ENCODE measurements around the gene GGCX. TPM values are rescaled to one million over a fixed set of nuclear protein-coding genes. Genes with fewer than 3 reads are reported as not detected.
A peak's percentile ranks its signal among the peaks of the same experiment; 100 is the strongest.

Gene GGCX
- total and polyA plus RNA-seq, 9 of the 15 experiments (the other 6 are each of a cell fraction or from before 2014, with no cell fraction given), result 14.4 to 47.1 (median 28.1) TPM

DNA sequence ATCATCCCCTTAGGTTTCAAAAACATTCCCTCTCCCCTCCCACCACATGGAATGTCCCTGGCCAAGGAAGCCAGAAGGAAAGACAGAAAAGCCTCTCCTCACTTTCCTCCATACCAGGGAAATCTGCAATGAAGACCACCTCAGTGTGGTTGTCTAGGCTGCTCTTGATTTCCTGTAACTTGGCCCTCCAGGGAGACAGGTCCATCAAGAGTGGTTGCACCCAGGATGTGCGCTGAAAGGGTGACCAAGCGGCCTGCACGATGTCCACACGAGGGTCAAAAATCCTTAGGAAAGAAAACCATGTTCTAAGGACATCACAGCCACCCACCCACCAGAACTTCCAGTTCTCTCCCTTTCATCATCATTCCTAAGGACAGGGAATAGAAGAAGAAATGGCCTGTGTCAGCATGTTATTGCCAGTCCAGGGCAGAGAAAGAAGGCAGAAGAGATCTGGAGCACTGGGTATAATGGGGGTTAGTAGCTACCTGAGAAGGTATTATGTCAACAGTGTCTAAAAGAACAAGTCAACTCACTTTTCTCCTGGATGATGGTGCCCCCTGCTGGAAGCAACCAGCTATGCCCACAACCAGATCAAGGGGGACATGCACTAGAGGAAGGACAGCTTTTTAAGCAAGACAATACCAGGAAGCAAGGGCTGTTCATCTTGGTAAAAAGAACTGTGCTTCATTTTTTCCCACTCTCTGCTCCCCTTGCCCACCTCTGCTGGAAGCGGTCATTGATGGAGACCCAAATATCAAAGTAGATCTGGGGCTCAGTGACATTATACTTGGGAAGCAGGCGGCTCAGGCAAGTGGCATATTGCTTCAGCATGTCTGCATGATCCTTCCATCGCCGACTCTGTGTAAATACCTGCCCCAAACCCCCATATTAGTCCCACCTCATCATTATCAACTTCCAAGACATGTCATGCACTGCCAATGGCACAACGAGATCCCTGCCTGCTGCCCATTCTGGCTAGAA, 9.3 kb downstream of the GGCX start (continued):
- TF ChIP-seq, protein P1, sequence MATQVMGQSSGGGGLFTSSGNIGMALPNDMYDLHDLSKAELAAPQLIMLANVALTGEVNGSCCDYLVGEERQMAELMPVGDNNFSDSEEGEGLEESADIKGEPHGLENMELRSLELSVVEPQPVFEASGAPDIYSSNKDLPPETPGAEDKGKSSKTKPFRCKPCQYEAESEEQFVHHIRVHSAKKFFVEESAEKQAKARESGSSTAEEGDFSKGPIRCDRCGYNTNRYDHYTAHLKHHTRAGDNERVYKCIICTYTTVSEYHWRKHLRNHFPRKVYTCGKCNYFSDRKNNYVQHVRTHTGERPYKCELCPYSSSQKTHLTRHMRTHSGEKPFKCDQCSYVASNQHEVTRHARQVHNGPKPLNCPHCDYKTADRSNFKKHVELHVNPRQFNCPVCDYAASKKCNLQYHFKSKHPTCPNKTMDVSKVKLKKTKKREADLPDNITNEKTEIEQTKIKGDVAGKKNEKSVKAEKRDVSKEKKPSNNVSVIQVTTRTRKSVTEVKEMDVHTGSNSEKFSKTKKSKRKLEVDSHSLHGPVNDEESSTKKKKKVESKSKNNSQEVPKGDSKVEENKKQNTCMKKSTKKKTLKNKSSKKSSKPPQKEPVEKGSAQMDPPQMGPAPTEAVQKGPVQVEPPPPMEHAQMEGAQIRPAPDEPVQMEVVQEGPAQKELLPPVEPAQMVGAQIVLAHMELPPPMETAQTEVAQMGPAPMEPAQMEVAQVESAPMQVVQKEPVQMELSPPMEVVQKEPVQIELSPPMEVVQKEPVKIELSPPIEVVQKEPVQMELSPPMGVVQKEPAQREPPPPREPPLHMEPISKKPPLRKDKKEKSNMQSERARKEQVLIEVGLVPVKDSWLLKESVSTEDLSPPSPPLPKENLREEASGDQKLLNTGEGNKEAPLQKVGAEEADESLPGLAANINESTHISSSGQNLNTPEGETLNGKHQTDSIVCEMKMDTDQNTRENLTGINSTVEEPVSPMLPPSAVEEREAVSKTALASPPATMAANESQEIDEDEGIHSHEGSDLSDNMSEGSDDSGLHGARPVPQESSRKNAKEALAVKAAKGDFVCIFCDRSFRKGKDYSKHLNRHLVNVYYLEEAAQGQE (IDR thresholded peaks at IDR 0.05; ENCODE audit: borderline replicate concordance), result peak; percentile 93
- TF ChIP-seq, protein P1 (CRISPR knock-in tag; IDR thresholded peaks at IDR 0.05; ENCODE audit: low read depth), result no peak
- TF ChIP-seq, protein P2, sequence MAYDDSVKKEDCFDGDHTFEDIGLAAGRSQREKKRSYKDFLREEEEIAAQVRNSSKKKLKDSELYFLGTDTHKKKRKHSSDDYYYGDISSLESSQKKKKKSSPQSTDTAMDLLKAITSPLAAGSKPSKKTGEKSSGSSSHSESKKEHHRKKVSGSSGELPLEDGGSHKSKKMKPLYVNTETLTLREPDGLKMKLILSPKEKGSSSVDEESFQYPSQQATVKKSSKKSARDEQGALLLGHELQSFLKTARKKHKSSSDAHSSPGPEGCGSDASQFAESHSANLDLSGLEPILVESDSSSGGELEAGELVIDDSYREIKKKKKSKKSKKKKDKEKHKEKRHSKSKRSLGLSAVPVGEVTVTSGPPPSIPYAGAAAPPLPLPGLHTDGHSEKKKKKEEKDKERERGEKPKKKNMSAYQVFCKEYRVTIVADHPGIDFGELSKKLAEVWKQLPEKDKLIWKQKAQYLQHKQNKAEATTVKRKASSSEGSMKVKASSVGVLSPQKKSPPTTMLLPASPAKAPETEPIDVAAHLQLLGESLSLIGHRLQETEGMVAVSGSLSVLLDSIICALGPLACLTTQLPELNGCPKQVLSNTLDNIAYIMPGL (CRISPR knock-in tag; IDR thresholded peaks at IDR 0.05), result 0 out of 2 replicates have a peak, but pooled peaks have one; percentile 57
- 0 out of 2 replicates have a peak, but pooled peaks have one; percentile 60 for TF ChIP-seq HEY1 (CRISPR knock-in tag; IDR thresholded peaks at IDR 0.05; ENCODE audit: borderline replicate concordance)
- no peak for TF ChIP-seq RFX1 (IDR thresholded peaks at IDR 0.05)
- TF ChIP-seq RAD21 (CRISPR knock-in tag; conservative IDR thresholded peaks at IDR 0.05 in 1 of 2, IDR thresholded peaks at IDR 0.05 in 1 of 2), result peak; percentile 97 to 98

All from K562 (cell line).